ENCODE measurements around the gene KIF3A. TPM values are rescaled to one million over a fixed set of nuclear protein-coding genes. Genes with fewer than 3 reads are reported as not detected.

KIF3A gene
- total RNA-seq, 1 experiment from 2014 or later = 18.9 TPM

- intact Hi-C loops (cut with micrococcal nuclease; ENCODE audit: unreplicated experiment) = no loop called here
- peaks cover 9% of the 10 kb centered on the region for H3K27me3 Mint-ChIP-seq (ENCODE audit: unreplicated experiment)
- no peak for DNase-seq
- no peak overlapping the region for H3K27ac Mint-ChIP-seq (ENCODE audit: unreplicated experiment)
- no peak for TF ChIP-seq CTCF (IDR thresholded peaks at IDR 0.05; ENCODE audit: unreplicated experiment)
- H3K4me3 Mint-ChIP-seq (ENCODE audit: low read depth, unreplicated experiment) = no peak overlapping the region
- peaks cover 29% of the 10 kb centered on the region for H3K4me1 Mint-ChIP-seq (ENCODE audit: low read depth, unreplicated experiment)
- no TSS peak for BruUV-seq (replicated peaks)
- no peaks in the 10 kb centered on the region for H3K9me3 Mint-ChIP-seq (ENCODE audit: low read depth, unreplicated experiment)
- peaks cover 22% of the 10 kb centered on the region for H3K36me3 Mint-ChIP-seq (ENCODE audit: insufficient read depth, unreplicated experiment)
- CTCF ChIA-PET = interaction anchor here (1.0 kb wide), 1 partner anchor 28 kb away, joined by 3 read pairs; no protein-coding TSS in a partner anchor
These were observed 41.5 kb upstream of the KIF3A start for GRCh38 chr5:132778856-132779255.

- no peaks in the 10 kb centered on the region for H3K9me3 Mint-ChIP-seq (ENCODE audit: low read depth, unreplicated experiment)
- peaks cover 22% of the 10 kb centered on the region for H3K36me3 Mint-ChIP-seq (ENCODE audit: insufficient read depth, unreplicated experiment)
- BruUV-seq (replicated peaks) = no TSS peak
- no peak for DNase-seq
- intact Hi-C loops (cut with micrococcal nuclease; ENCODE audit: unreplicated experiment) = no loop called here
- peak overlapping the region; percentile 50 for H3K4me3 Mint-ChIP-seq (ENCODE audit: low read depth, unreplicated experiment)
- H3K27ac Mint-ChIP-seq (ENCODE audit: unreplicated experiment) = no peak overlapping the region
- peaks cover 29% of the 10 kb centered on the region for H3K4me1 Mint-ChIP-seq (ENCODE audit: low read depth, unreplicated experiment)
- no peak for TF ChIP-seq CTCF (IDR thresholded peaks at IDR 0.05; ENCODE audit: unreplicated experiment)
- H3K27me3 Mint-ChIP-seq (ENCODE audit: unreplicated experiment) = peaks cover 9% of the 10 kb centered on the region
- CTCF ChIA-PET = interaction anchor here (0.5 to 0.8 kb wide), 2 partner anchors 11 to 1642 kb away, joined by 3 to 4 read pairs; no protein-coding TSS in a partner anchor
These were observed 40.8 kb upstream of the KIF3A start for GRCh38 chr5:132778129-132778528.

- peaks cover 9% of the 10 kb centered on the region for H3K27me3 Mint-ChIP-seq (ENCODE audit: unreplicated experiment)
- no peak within 1 kb of the TSS for H3K27ac Mint-ChIP-seq (ENCODE audit: unreplicated experiment)
- BruUV-seq (replicated peaks) = no TSS peak
- H3K36me3 Mint-ChIP-seq (ENCODE audit: insufficient read depth, unreplicated experiment) = peaks cover 22% of the 10 kb centered on the region
- CTCF ChIA-PET = interaction anchor here (0.5 to 2.5 kb wide), 3 partner anchors 12 to 1642 kb away, joined by 3 to 10 read pairs (median 4); no protein-coding TSS in a partner anchor
- no peaks in the 10 kb centered on the region for H3K9me3 Mint-ChIP-seq (ENCODE audit: low read depth, unreplicated experiment)
- peaks cover 29% of the 10 kb centered on the region for H3K4me1 Mint-ChIP-seq (ENCODE audit: low read depth, unreplicated experiment)
- DNase-seq = peak; percentile 68
- intact Hi-C loops (cut with micrococcal nuclease; ENCODE audit: unreplicated experiment) = no loop called here
- no peak for TF ChIP-seq CTCF (IDR thresholded peaks at IDR 0.05; ENCODE audit: unreplicated experiment)
- H3K4me3 Mint-ChIP-seq (ENCODE audit: low read depth, unreplicated experiment) = peak within 1 kb of the TSS; percentile 50
These were observed 40.1 kb upstream of the KIF3A start, which contains the start of gene SEPTIN8 for GRCh38 chr5:132777209-132778069. Gene SEPTIN8, minus strand, starts transcription at chr5:132777239. Its CDS starts 102 bp downstream, at chr5:132777137.

- no peak for TF ChIP-seq CTCF (IDR thresholded peaks at IDR 0.05; ENCODE audit: unreplicated experiment)
- Mint-ChIP-seq H3K27ac (ENCODE audit: unreplicated experiment) (no peak overlapping the region), H3K4me1 (ENCODE audit: low read depth, unreplicated experiment) (peaks cover 24% of the 10 kb centered on the region), H3K4me3 (ENCODE audit: low read depth, unreplicated experiment) (peak overlapping the region; percentile 50), H3K27me3 (ENCODE audit: unreplicated experiment) (peaks cover 9% of the 10 kb centered on the region), H3K36me3 (ENCODE audit: insufficient read depth, unreplicated experiment) (peaks cover 22% of the 10 kb centered on the region), H3K9me3 (ENCODE audit: low read depth, unreplicated experiment) (no peaks in the 10 kb centered on the region)
- CTCF ChIA-PET = interaction anchor here (2.5 kb wide), 1 partner anchor 44 kb away, joined by 10 read pairs; no protein-coding TSS in a partner anchor
- intact Hi-C loops (cut with micrococcal nuclease; ENCODE audit: unreplicated experiment) = no loop called here
- BruUV-seq (replicated peaks) = no TSS peak
- DNase-seq = no peak
These were observed 39.5 kb upstream of the KIF3A start for GRCh38 chr5:132776938-132777208.
